Breast epithelium (tissue), 3 donors: ENCODE results near the gene LMAN1.

Experiments used
- POLR2A ChIP-seq: fragments of 450-650 bp; IDR thresholded peaks from one replicate; pipeline ENCODE4 v1.6.1; 2016; ENCODE audit warnings: antibody characterized with exemption, mild to moderate bottlenecking, moderate library complexity
- POLR2AphosphoS5 ChIP-seq, 3 donors: sonication (generic); formaldehyde crosslinking; IDR thresholded peaks; one replicate each; pipeline ENCODE4 v1.6.1; 2017; ENCODE audit warnings: antibody characterized with exemption in 3 of 3
- TF ChIP-seq, protein P1 (sequence below), 3 donors: fragments of 450-650 bp; IDR thresholded peaks; one replicate each; pipeline ENCODE4 v1.5.1; 2016 to 2017; ENCODE audit warnings: antibody characterized with exemption in 3 of 3, mild to moderate bottlenecking in 3 of 3, moderate library complexity in 3 of 3

DNA sequence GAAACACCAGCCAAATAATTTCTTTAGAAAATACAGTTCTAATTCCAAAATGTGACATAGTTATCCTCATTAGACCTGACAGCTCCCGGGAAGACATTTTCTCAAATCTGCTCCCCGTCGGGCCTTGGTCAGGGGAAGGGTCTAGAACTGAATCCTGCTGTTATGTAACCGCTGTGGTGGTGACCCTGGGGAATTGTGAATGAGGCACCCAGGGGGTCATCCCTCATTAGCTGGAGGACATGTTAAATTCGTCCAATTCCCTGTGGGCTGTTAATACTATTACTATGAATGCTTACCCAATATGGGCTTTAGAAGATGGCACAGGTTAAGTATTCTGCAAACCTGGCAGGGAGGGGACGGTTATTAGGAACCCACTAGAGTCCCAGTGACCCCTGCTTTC, 52.4 kb downstream of the LMAN1 start:
- TF ChIP-seq, protein P1, sequence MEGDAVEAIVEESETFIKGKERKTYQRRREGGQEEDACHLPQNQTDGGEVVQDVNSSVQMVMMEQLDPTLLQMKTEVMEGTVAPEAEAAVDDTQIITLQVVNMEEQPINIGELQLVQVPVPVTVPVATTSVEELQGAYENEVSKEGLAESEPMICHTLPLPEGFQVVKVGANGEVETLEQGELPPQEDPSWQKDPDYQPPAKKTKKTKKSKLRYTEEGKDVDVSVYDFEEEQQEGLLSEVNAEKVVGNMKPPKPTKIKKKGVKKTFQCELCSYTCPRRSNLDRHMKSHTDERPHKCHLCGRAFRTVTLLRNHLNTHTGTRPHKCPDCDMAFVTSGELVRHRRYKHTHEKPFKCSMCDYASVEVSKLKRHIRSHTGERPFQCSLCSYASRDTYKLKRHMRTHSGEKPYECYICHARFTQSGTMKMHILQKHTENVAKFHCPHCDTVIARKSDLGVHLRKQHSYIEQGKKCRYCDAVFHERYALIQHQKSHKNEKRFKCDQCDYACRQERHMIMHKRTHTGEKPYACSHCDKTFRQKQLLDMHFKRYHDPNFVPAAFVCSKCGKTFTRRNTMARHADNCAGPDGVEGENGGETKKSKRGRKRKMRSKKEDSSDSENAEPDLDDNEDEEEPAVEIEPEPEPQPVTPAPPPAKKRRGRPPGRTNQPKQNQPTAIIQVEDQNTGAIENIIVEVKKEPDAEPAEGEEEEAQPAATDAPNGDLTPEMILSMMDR (IDR thresholded peaks at IDR 0.05), result no peak
- TF ChIP-seq POLR2A, result no peak
- TF ChIP-seq POLR2AphosphoS5 (IDR thresholded peaks at IDR 0.05), result no peak
